NCI-H510A (cell line): ENCODE measurements around the gene IVD.
A peak's percentile ranks its signal among the peaks of the same experiment; 100 is the strongest.

ENCODE experiments used
- DNase-seq: peaks from one replicate; lab custom pipeline; 2025; lab: John Stamatoyannopoulos, UW

Gene IVD

GRCh38 chr15:40377606-40378005, 28.0 kb upstream of the IVD start:
- no peak for DNase-seq

GRCh38 chr15:40379374-40379773, 26.2 kb upstream of the IVD start:
- no peak for DNase-seq

GRCh38 chr15:40379853-40380252, 25.7 kb upstream of the IVD start:
- DNase-seq = no peak

GRCh38 chr15:40380636-40381035, 25.0 kb upstream of the IVD start:
- DNase-seq = no peak

- DNase-seq = no peak
These were observed 23.6 kb upstream of the IVD start for GRCh38 chr15:40381818-40382529.

- peak; percentile 82 for DNase-seq
These were observed 22.8 kb upstream of the IVD start, which contains the start of gene KNSTRN for GRCh38 chr15:40382580-40383456. KNSTRN (plus strand) TSS chr15:40382721; CDS start chr15:40382836, 115 bp downstream.

- no peak for DNase-seq
These were observed 19.1 kb upstream of the IVD start for GRCh38 chr15:40386480-40386879.

GRCh38 chr15:40388941-40389823, 16.4 kb upstream of the IVD start:
- no peak for DNase-seq

GRCh38 chr15:40389824-40390595, 15.6 kb upstream of the IVD start:
- no peak for DNase-seq

- no peak for DNase-seq
These were observed 12.3 kb upstream of the IVD start for GRCh38 chr15:40392986-40393948.

GRCh38 chr15:40397688-40398412, 7.7 kb upstream of the IVD start:
- no peak for DNase-seq

- DNase-seq = no peak
These were observed 7.2 kb upstream of the IVD start for GRCh38 chr15:40398413-40398873.

- DNase-seq = no peak
These were observed 6.2 kb upstream of the IVD start for GRCh38 chr15:40399370-40399769.

GRCh38 chr15:40407330-40407990, 1.9 kb downstream of the IVD start:
- DNase-seq = no peak

- no peak for DNase-seq
These were observed 3.8 kb downstream of the IVD start for GRCh38 chr15:40409366-40409765.

- no peak for DNase-seq
These were observed 4.9 kb downstream of the IVD start for GRCh38 chr15:40410476-40410875.

GRCh38 chr15:40412095-40412759, 6.6 kb downstream of the IVD start:
- no peak for DNase-seq

GRCh38 chr15:40413036-40413435, 7.4 kb downstream of the IVD start:
- DNase-seq = no peak
